Nephron progenitor cell (in vitro differentiated cells): ENCODE data around the gene UBXN1.

Experiments
- DNase-seq: peaks from one replicate; pipeline ENCODE4 v3.0.0; 2021
- H3K27ac Mint-ChIP-seq: 2 replicates; pipeline ENCODE4 v1.8.0; 2021; ENCODE audit warnings: mild to moderate bottlenecking, moderate library complexity, mixed read lengths
- H3K27me3 Mint-ChIP-seq: 2 replicates; pipeline ENCODE4 v1.8.0; 2021; ENCODE audit warnings: mild to moderate bottlenecking, low read depth, mixed read lengths; ENCODE audit not compliant: poor library complexity
- H3K36me3 Mint-ChIP-seq: 2 replicates; pipeline ENCODE4 v1.8.0; 2021; ENCODE audit warnings: low read depth, mixed read lengths
- H3K4me1 Mint-ChIP-seq: 2 replicates; pipeline ENCODE4 v1.8.0; 2021; ENCODE audit warnings: mixed read lengths
- H3K4me3 Mint-ChIP-seq: 2 replicates; pipeline ENCODE4 v1.8.0; 2021; ENCODE audit warnings: mild to moderate bottlenecking, moderate library complexity, mixed read lengths
- H3K9me3 Mint-ChIP-seq: 2 replicates; pipeline ENCODE4 v1.8.0; 2021; ENCODE audit warnings: mild to moderate bottlenecking, moderate library complexity, mixed read lengths
- CTCF ChIP-seq: fragments of 200-600 bp; sonication (generic); IDR thresholded peaks from 2 replicates; pipeline ENCODE4 v1.5.0; 2021; ENCODE audit warnings: antibody characterized with exemption

UBXN1 gene

DNA sequence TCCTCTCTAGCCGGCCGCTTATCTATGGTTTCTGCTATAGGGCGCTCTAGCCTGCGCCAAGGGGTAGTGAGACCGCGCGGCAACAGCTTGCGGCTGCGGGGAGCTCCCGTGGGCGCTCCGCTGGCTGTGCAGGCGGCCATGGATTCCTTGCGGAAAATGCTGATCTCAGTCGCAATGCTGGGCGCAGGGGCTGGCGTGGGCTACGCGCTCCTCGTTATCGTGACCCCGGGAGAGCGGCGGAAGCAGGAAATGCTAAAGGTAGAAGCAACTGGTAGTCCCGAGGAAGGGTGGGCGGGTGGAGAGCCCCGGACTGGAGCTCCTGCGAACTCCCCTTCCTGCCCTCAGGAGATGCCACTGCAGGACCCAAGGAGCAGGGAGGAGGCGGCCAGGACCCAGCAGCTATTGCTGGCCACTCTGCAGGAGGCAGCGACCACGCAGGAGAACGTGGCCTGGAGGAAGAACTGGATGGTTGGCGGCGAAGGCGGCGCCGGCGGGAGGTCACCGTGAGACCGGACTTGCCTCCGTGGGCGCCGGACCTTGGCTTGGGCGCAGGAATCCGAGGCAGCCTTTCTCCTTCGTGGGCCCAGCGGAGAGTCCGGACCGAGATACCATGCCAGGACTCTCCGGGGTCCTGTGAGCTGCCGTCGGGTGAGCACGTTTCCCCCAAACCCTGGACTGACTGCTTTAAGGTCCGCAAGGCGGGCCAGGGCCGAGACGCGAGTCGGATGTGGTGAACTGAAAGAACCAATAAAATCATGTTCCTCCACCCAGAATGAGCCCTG, 7.1 kb downstream of the UBXN1 start, which contains the start of the genes LBHD1 and UQCC3:
Gene LBHD1 (minus strand): TSS at position 660 of the 782 bp plus-strand sequence. CDS start 2,236 bp downstream, outside the sequence.
Gene UQCC3 (plus strand): TSS at position 66 of the 782 bp plus-strand sequence. CDS start 73 bp downstream, at position 139.
- Mint-ChIP-seq H3K36me3 (peaks cover 29% of the 10 kb centered on the region), H3K4me3 (peak within 1 kb of the TSS; percentile 99), H3K9me3 (no peaks in the 10 kb centered on the region), H3K4me1 (peaks cover 46% of the 10 kb centered on the region), H3K27me3 (no peaks in the 10 kb centered on the region), H3K27ac (peak within 1 kb of the TSS; percentile 98)
- peak; percentile 81 for DNase-seq
- TF ChIP-seq CTCF = no peak

- no peak for DNase-seq
- Mint-ChIP-seq H3K4me3 (peak overlapping the region; percentile 99), H3K9me3 (no peaks in the 10 kb centered on the region), H3K27ac (peak overlapping the region; percentile 98), H3K36me3 (peaks cover 23% of the 10 kb centered on the region), H3K4me1 (peaks cover 49% of the 10 kb centered on the region), H3K27me3 (no peaks in the 10 kb centered on the region)
- TF ChIP-seq CTCF = no peak
Measured at GRCh38 chr11:62671236-62671607, 7.7 kb downstream of the UBXN1 start.

DNA sequence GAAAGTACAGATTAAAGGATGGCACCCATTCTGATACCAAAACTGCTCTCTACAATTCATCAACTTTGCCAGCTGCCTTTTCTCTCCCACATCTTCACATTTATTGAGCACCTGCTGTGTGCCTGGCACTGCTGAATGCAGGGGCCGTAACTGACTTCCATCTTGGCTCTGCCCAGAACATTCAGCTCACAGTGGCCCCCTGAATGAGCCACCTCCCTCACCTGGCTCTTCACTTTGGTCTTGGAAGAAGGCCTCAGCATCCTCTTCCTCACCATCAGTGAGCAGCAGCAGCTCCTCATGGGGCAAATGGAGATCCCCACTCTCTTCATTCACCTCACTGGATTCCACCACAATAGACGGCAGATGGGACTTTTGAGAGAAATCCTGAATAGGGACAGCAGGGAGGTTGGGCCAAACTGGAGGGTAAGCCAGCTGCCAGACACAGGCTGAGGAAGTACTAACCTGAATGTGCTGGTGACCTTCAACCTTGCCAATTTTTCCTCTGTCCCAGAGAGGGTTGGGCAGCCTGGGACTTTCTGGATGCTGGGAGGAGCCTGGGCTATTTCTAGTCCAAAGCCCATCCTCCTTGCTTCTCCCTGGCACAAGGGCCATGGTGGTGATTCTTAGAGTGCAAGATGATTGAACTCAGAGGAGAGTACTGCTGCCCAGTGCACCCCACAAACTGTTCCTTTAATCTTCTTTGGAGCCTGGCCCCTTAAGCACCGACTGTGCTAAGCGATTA, 9.3 kb downstream of the UBXN1 start:
- H3K4me1 Mint-ChIP-seq = peaks cover 55% of the 10 kb centered on the region
- H3K27me3 Mint-ChIP-seq = no peaks in the 10 kb centered on the region
- peak overlapping the region; percentile 50 for H3K27ac Mint-ChIP-seq
- peak overlapping the region; percentile 99 for H3K4me3 Mint-ChIP-seq
- no peak for TF ChIP-seq CTCF
- H3K9me3 Mint-ChIP-seq = no peaks in the 10 kb centered on the region
- peaks cover 16% of the 10 kb centered on the region for H3K36me3 Mint-ChIP-seq
- no peak for DNase-seq

GRCh38 chr11:62667460-62667859, 11.4 kb downstream of the UBXN1 start:
- H3K4me1 Mint-ChIP-seq = peaks cover 46% of the 10 kb centered on the region
- no peaks in the 10 kb centered on the region for H3K9me3 Mint-ChIP-seq
- DNase-seq = no peak
- H3K4me3 Mint-ChIP-seq = peak overlapping the region; percentile 98
- no peak for TF ChIP-seq CTCF
- H3K36me3 Mint-ChIP-seq = peaks cover 23% of the 10 kb centered on the region
- H3K27ac Mint-ChIP-seq = peak overlapping the region; percentile 57
- H3K27me3 Mint-ChIP-seq = no peaks in the 10 kb centered on the region

DNA sequence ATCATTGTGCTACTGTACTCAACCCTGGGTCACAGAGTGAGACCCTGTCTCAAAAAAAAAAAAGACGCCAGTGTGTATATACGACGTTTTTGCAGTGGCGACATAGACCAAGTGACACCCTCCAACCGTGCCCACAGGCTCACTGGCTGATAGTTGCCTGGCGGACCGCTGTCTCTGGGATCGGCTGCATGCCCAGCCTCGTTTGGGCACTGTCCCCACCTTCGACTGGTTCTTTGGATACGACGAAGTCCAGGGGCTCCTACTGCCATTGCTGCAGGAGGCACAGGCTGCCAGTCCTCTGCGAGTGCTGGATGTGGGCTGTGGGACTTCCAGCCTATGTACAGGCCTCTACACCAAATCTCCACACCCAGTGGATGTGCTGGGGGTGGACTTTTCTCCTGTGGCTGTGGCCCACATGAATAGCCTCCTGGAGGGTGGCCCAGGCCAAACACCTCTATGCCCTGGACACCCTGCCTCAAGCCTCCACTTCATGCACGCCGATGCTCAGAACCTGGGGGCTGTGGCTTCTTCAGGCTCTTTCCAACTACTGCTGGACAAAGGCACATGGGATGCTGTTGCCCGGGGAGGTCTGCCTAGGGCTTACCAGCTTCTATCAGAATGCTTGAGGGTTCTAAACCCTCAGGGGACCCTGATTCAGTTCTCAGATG, 12.5 kb downstream of the UBXN1 start:
- Mint-ChIP-seq H3K4me3 (peak overlapping the region; percentile 98), H3K27me3 (no peaks in the 10 kb centered on the region), H3K27ac (peak overlapping the region; percentile 19), H3K9me3 (no peaks in the 10 kb centered on the region), H3K36me3 (peaks cover 27% of the 10 kb centered on the region), H3K4me1 (peaks cover 37% of the 10 kb centered on the region)
- no peak for TF ChIP-seq CTCF
- no peak for DNase-seq
